ENCODE measurements around the gene SPTBN1. TPM values are rescaled to one million over a fixed set of nuclear protein-coding genes. Genes with fewer than 3 reads are reported as not detected.
A peak's percentile ranks its signal among the peaks of the same experiment; 100 is the strongest.

The SPTBN1 gene
- total RNA-seq, 3 donors from 2014 or later (not counting 1 experiment from before 2014, with no cell fraction given), result 65.7 to 142 (median 68.3) TPM

DNA sequence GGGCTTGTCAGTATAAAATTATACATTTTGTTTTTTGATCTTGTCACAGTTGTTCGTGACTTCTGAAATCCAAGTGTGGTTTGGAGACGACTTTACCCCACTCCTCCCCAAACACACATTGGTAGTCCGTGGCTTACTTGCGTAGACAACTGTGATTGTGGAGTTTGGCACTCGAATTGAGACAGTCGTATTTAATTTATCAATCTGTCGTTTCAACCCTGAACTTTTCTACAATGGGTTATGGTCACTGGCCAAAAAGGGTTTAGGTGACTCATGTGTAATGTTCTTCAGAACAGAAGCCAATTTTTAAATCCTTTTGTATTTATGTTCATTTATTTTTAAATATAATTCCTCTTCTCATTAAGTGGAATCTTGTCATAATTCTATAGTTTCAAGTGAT lies 129.9 kb downstream of the SPTBN1 start:
- TF ChIP-seq, protein P1, sequence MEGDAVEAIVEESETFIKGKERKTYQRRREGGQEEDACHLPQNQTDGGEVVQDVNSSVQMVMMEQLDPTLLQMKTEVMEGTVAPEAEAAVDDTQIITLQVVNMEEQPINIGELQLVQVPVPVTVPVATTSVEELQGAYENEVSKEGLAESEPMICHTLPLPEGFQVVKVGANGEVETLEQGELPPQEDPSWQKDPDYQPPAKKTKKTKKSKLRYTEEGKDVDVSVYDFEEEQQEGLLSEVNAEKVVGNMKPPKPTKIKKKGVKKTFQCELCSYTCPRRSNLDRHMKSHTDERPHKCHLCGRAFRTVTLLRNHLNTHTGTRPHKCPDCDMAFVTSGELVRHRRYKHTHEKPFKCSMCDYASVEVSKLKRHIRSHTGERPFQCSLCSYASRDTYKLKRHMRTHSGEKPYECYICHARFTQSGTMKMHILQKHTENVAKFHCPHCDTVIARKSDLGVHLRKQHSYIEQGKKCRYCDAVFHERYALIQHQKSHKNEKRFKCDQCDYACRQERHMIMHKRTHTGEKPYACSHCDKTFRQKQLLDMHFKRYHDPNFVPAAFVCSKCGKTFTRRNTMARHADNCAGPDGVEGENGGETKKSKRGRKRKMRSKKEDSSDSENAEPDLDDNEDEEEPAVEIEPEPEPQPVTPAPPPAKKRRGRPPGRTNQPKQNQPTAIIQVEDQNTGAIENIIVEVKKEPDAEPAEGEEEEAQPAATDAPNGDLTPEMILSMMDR (IDR thresholded peaks at IDR 0.05), result no peak
- H3K27me3 Mint-ChIP-seq (ENCODE audit: low read depth in 2 of 2), result peaks cover 0 to 9% of the 10 kb centered on the region in 2 donors
- ATAC-seq, result no peak
- Histone ChIP-seq H3K36me3 (ENCODE audit: control insufficient read depth, insufficient read depth, low read length) (peaks cover 2% of the 10 kb centered on the region), H3K27me3 (ENCODE audit: control insufficient read depth, insufficient read depth, low read length) (no peaks in the 10 kb centered on the region), H3K9me3 (ENCODE audit: control insufficient read depth, insufficient read depth, low read length) (no peaks in the 10 kb centered on the region), H3K27ac (ENCODE audit: low read length) (no peak overlapping the region), H3K4me1 (ENCODE audit: control insufficient read depth, insufficient read depth, low read length) (peaks cover 59% of the 10 kb centered on the region), H3K4me3 (ENCODE audit: low read length) (no peak overlapping the region)
- intact Hi-C loops (cut with micrococcal nuclease), result no loop called here
- H3K36me3 Mint-ChIP-seq, result no peaks in the 10 kb centered on the region
- H3K27ac Mint-ChIP-seq, result peak overlapping the region in 1 of 2 donors; percentile 73
- 62% methylated on average over 5 of the region's 7 CpGs for WGBS (ENCODE audit: insufficient coverage)
- peaks cover 67 to 79% of the 10 kb centered on the region in 2 donors for H3K4me1 Mint-ChIP-seq
- no peaks in the 10 kb centered on the region for H3K9me3 Mint-ChIP-seq
- no peak overlapping the region for H3K4me3 Mint-ChIP-seq
- peak in 1 of 2 donors; percentile 50 for DNase-seq

DNA sequence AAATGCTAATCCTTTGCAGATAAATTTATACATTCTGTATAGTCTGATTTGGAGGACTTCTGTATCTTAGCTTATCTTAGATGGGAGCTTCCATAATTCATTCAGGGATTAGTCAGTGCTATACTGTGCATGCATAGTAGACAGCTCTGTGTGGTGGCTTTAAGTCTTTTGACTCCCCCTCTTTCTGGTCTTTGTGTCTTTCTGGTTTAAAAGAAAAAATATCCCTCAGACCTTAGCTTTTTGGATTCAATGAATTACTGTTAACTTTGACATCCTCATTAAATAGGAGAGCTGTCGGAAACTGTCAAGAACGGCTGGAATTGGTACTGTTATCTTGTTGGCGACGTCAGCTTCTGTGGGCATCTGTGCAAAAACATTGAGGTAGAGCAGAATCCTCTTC lies 130.4 kb downstream of the SPTBN1 start:
- no peaks in the 10 kb centered on the region for H3K36me3 Mint-ChIP-seq
- peaks cover 55% of the 10 kb centered on the region for H3K4me1 ChIP-seq (ENCODE audit: control insufficient read depth, insufficient read depth, low read length)
- intact Hi-C loops (cut with micrococcal nuclease), result no loop called here
- H3K9me3 ChIP-seq (ENCODE audit: control insufficient read depth, insufficient read depth, low read length), result no peaks in the 10 kb centered on the region
- H3K4me3 Mint-ChIP-seq, result peak overlapping the region; percentile 13
- no peak overlapping the region for H3K4me3 ChIP-seq (ENCODE audit: low read length)
- peaks cover 2% of the 10 kb centered on the region for H3K36me3 ChIP-seq (ENCODE audit: control insufficient read depth, insufficient read depth, low read length)
- H3K27ac Mint-ChIP-seq, result peak overlapping the region in 1 of 2 donors; percentile 72
- peaks cover 0 to 9% of the 10 kb centered on the region in 2 donors for H3K27me3 Mint-ChIP-seq (ENCODE audit: low read depth in 2 of 2)
- no peak for ATAC-seq
- WGBS (ENCODE audit: insufficient coverage), result 96% methylated on average over 4 of the region's 4 CpGs
- H3K27ac ChIP-seq (ENCODE audit: low read length), result no peak overlapping the region
- no peak for DNase-seq
- TF ChIP-seq, protein P1 (IDR thresholded peaks at IDR 0.05), result no peak
- no peaks in the 10 kb centered on the region for H3K27me3 ChIP-seq (ENCODE audit: control insufficient read depth, insufficient read depth, low read length)
- H3K9me3 Mint-ChIP-seq, result no peaks in the 10 kb centered on the region
- H3K4me1 Mint-ChIP-seq, result peaks cover 72 to 80% of the 10 kb centered on the region in 2 donors

DNA sequence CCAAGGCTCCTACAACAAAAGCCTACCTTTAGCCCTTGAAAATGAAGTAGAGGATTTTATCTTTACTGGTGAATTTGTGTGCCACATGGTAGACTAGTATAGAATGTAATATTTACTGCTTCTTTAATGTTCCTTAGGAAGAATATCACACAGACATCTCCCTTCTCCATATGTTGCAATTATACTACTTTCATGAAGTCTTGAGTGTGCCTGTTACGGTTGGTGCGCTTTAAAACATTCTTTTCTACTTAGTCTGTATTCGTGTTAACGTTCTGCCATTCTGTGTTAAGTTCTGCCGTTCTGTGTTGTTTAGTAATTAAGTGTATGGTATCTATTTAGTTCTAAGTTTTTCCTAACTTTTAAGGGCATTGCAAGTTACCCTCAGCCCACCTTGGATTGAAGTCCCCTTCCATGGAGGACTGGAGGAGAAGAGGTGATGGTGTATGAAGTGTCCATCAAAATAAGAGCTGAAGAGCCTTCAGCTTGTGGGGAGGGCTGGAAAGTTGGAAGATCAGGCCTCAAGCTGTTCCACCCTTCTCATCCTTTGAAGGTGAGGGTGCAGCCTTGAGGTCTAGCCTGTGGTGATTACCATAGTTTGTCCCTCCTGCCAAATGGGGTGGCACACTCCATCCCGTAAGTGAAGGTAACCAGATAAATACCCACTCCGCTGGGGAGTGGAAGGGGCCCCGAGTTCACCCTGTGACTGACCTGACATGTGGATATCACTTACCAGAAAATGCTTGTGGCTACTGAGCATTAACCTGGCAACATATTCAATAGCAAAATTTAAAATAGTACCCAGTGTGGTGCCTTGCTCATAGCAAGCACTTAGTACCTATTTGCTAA lies 131.3 kb downstream of the SPTBN1 start:
- peak overlapping the region; percentile 51 for H3K4me3 Mint-ChIP-seq

More for the DNA sequence above, 131.3 kb downstream of the SPTBN1 start:
- TF ChIP-seq, protein P1 (IDR thresholded peaks at IDR 0.05), result no peak
- intact Hi-C loops (cut with micrococcal nuclease), result no loop called here
- Mint-ChIP-seq H3K4me1 (peaks cover 65 to 71% of the 10 kb centered on the region in 2 donors), H3K36me3 (no peaks in the 10 kb centered on the region), H3K27me3 (ENCODE audit: low read depth in 2 of 2) (peaks cover 0 to 9% of the 10 kb centered on the region in 2 donors), H3K9me3 (no peaks in the 10 kb centered on the region), H3K27ac (peak overlapping the region; percentile 12 to 72)
- no peak for DNase-seq
- no peak overlapping the region for H3K4me3 ChIP-seq (ENCODE audit: low read length)
- WGBS (ENCODE audit: insufficient coverage), result 96% methylated on average over 8 of the region's 8 CpGs
- no peak for ATAC-seq
- H3K9me3 ChIP-seq (ENCODE audit: control insufficient read depth, insufficient read depth, low read length), result no peaks in the 10 kb centered on the region
- H3K27me3 ChIP-seq (ENCODE audit: control insufficient read depth, insufficient read depth, low read length), result no peaks in the 10 kb centered on the region
- no peak overlapping the region for H3K27ac ChIP-seq (ENCODE audit: low read length)
- H3K4me1 ChIP-seq (ENCODE audit: control insufficient read depth, insufficient read depth, low read length), result peaks cover 46% of the 10 kb centered on the region
- H3K36me3 ChIP-seq (ENCODE audit: control insufficient read depth, insufficient read depth, low read length), result peaks cover 2% of the 10 kb centered on the region

Data from natural killer cell (primary cell).